ENCODE measurements around the gene PGM2L1.

Gene PGM2L1

GRCh38 chr11:74354036-74354435 lies 44.2 kb downstream of the PGM2L1 start (continued):
- TF ChIP-seq BCL11B (tag by site-specific recombination; IDR thresholded peaks at IDR 0.05; ENCODE audit: low read depth) (no peak), ATF2 (tag by site-specific recombination; IDR thresholded peaks at IDR 0.05; ENCODE audit: low read depth) (no peak), ZNF16 (tag by site-specific recombination; IDR thresholded peaks at IDR 0.05; ENCODE audit: low read depth) (no peak)

GRCh38 chr11:74347381-74347780 lies 50.9 kb downstream of the PGM2L1 start:
- POLR2A ChIA-PET = no interaction called here
- CTCF ChIA-PET = interaction anchor here (0.5 kb wide), 1 partner anchor 43 kb away, joined by 3 read pairs; no protein-coding TSS in a partner anchor

GRCh38 chr11:74345420-74345819 lies 52.8 kb downstream of the PGM2L1 start:
- ChIA-PET POLR2A (no interaction called here), CTCF (interaction anchor here (0.5 to 1.4 kb wide), 4 partner anchors 24 to 466 kb away, joined by 3 to 5 read pairs (median 3); no protein-coding TSS in a partner anchor)
- Histone ChIP-seq H3K9me3 (ENCODE audit: control insufficient read depth, insufficient read depth, low read depth, low read length) (no peaks in the 10 kb centered on the region), H3K4me1 (ENCODE audit: control insufficient read depth, insufficient read depth, low read length) (no peaks in the 10 kb centered on the region), H3K27ac (ENCODE audit: extremely low read depth, low read depth, low read length) (no peak overlapping the region), H3K4me3 (ENCODE audit: low read depth, low read length) (no peak overlapping the region), H3K36me3 (ENCODE audit: control insufficient read depth in 2 of 2, insufficient read depth in 1 of 2, low read length in 2 of 2) (peaks cover 0 to 3% of the 10 kb centered on the region in 2 experiments; a peak in 1 of 3 replicates)
- TF ChIP-seq ZNF416 (tag by site-specific recombination; IDR thresholded peaks at IDR 0.05) = no peak
- no peak for TF ChIP-seq ZNF701 (tag by site-specific recombination; IDR thresholded peaks at IDR 0.05)
- TF ChIP-seq ZNF10 (tag by site-specific recombination; IDR thresholded peaks at IDR 0.05) = no peak
- TF ChIP-seq ZNF19 (tag by site-specific recombination; IDR thresholded peaks at IDR 0.05; ENCODE audit: low read depth) = no peak
- no peak for TF ChIP-seq MYNN (tag by site-specific recombination; IDR thresholded peaks at IDR 0.05; ENCODE audit: borderline replicate concordance)
- TF ChIP-seq SP2 (tag by site-specific recombination; IDR thresholded peaks at IDR 0.05) = no peak
- TF ChIP-seq ZNF501 (tag by site-specific recombination; IDR thresholded peaks at IDR 0.05) = no peak
- TF ChIP-seq ZNF473 (tag by site-specific recombination; IDR thresholded peaks at IDR 0.05) = no peak
- no peak for TF ChIP-seq ZNF37A (tag by site-specific recombination; IDR thresholded peaks at IDR 0.05)
- TF ChIP-seq INSM2 (tag by site-specific recombination; IDR thresholded peaks at IDR 0.05) = no peak
- no peak for TF ChIP-seq ZNF324 (tag by site-specific recombination; IDR thresholded peaks at IDR 0.05)
- TF ChIP-seq ZNF677 (tag by site-specific recombination; IDR thresholded peaks at IDR 0.05) = no peak
- TF ChIP-seq ZNF626 (tag by site-specific recombination; IDR thresholded peaks at IDR 0.05) = no peak
- no peak for TF ChIP-seq ZNF23 (tag by site-specific recombination; IDR thresholded peaks at IDR 0.05; ENCODE audit: borderline replicate concordance)
- no peak for TF ChIP-seq ZFP37 (tag by site-specific recombination; IDR thresholded peaks at IDR 0.05)
- TF ChIP-seq KLF1 (tag by site-specific recombination; IDR thresholded peaks at IDR 0.05) = no peak
- TF ChIP-seq ZNF157 (tag by site-specific recombination; IDR thresholded peaks at IDR 0.05) = no peak
- TF ChIP-seq PBX3 (CRISPR knock-in tag; IDR thresholded peaks at IDR 0.05) = no peak
- TF ChIP-seq ZNF24 (tag by site-specific recombination; IDR thresholded peaks at IDR 0.05) = no peak
- no peak for TF ChIP-seq ZNF292 (tag by site-specific recombination; IDR thresholded peaks at IDR 0.05; ENCODE audit: borderline replicate concordance, low read depth)

More at GRCh38 chr11:74347381-74347780, 50.9 kb downstream of the PGM2L1 start:
- Histone ChIP-seq H3K36me3 (ENCODE audit: control insufficient read depth in 2 of 2, insufficient read depth in 1 of 2, low read length in 2 of 2) (peaks cover 0 to 3% of the 10 kb centered on the region in 2 experiments; a peak in 1 of 3 replicates), H3K9me3 (ENCODE audit: control insufficient read depth, insufficient read depth, low read depth, low read length) (no peaks in the 10 kb centered on the region), H3K4me3 (ENCODE audit: low read depth, low read length) (no peak overlapping the region), H3K27ac (ENCODE audit: extremely low read depth, low read depth, low read length) (no peak overlapping the region), H3K4me1 (ENCODE audit: control insufficient read depth, insufficient read depth, low read length) (no peaks in the 10 kb centered on the region)
- TF ChIP-seq ZBTB20 (tag by site-specific recombination; IDR thresholded peaks at IDR 0.05) = no peak
- no peak for TF ChIP-seq ZNF792 (tag by site-specific recombination; IDR thresholded peaks at IDR 0.05)
- TF ChIP-seq KLF17 (tag by site-specific recombination; IDR thresholded peaks at IDR 0.05) = no peak

Measured in HEK293 (cell line).